ENCODE results near the gene ZNF536. TPM values are rescaled to one million over a fixed set of nuclear protein-coding genes. Genes with fewer than 3 reads are reported as not detected.
"Not testable (repeated sequence)": the region's sequence is repeated elsewhere in the genome, so short reads cannot be mapped to it uniquely, and the experiment has no call there.

ZNF536 gene
- total RNA-seq, 1 experiment from 2014 or later, result not detected

GRCh38 chr19:30464162-30464561 is 92.0 kb downstream of the ZNF536 start:
- no peak for TF ChIP-seq CTCF (conservative IDR thresholded peaks at IDR 0.05)

GRCh38 chr19:30466598-30466997 is 94.4 kb downstream of the ZNF536 start:
- H3K36me3 Mint-ChIP-seq (ENCODE audit: insufficient read depth in 1 of 3, low read depth in 3 of 3), result not testable (repeated sequence)
- WGBS (ENCODE audit: extremely low coverage, insufficient read length, low lambda C conversion rate), result no CpG with 5 or more reads among the region's 4 CpGs

More at GRCh38 chr19:30464162-30464561, 92.0 kb downstream of the ZNF536 start:
- Histone ChIP-seq H3K27me3 (ENCODE audit: insufficient read depth, low read length) (no peaks in the 10 kb centered on the region), H2BK15ac (ENCODE audit: low read depth, low read length) (no peak overlapping the region), H3T11ph (ENCODE audit: low read length) (no peak overlapping the region), H3K9ac (ENCODE audit: extremely low read depth, insufficient read length, low read length) (no peak overlapping the region), H2BK12ac (ENCODE audit: insufficient read length, low read depth, low read length) (no peak overlapping the region), H3K79me1 (ENCODE audit: insufficient read depth, low read depth, low read length, poor library complexity, severe bottlenecking) (no peaks in the 10 kb centered on the region), H3K23ac (ENCODE audit: insufficient read length, low read depth, low read length) (no peak overlapping the region), H2BK20ac (ENCODE audit: low read depth, low read length, poor library complexity, severe bottlenecking) (no peak overlapping the region), H3K14ac (ENCODE audit: insufficient read depth, low read length) (no peak overlapping the region), H2AFZ (ENCODE audit: low read length) (no peak overlapping the region), H4K5ac (ENCODE audit: insufficient read length, low read depth, low read length) (no peak overlapping the region), H4K20me1 (ENCODE audit: control insufficient read depth, insufficient read depth, insufficient read length) (no peaks in the 10 kb centered on the region), H3K56ac (ENCODE audit: insufficient read length, low read depth, low read length) (no peak overlapping the region), H2BK120ac (ENCODE audit: low read depth, low read length, poor library complexity, severe bottlenecking) (no peak overlapping the region), H3K79me2 (ENCODE audit: insufficient read depth, low read length) (no peaks in the 10 kb centered on the region), H3K4ac (ENCODE audit: low read depth, low read length) (no peak overlapping the region), H4K91ac (ENCODE audit: insufficient read length, low read depth, low read length) (no peak overlapping the region), H2BK5ac (ENCODE audit: insufficient read length, low read length) (no peak overlapping the region), H2AK5ac (ENCODE audit: insufficient read length, low read length) (no peak overlapping the region), H3K27ac (ENCODE audit: insufficient read length, low read depth, low read length) (no peak overlapping the region), H3K9me3 (ENCODE audit: control insufficient read depth, low read depth, low read length) (no peaks in the 10 kb centered on the region), H4K8ac (replicated peaks; ENCODE audit: insufficient read length, low read depth, low read length) (no peak overlapping the region), H3K4me2 (ENCODE audit: insufficient read depth, insufficient read length, low read length) (no peak overlapping the region), H3K18ac (ENCODE audit: insufficient read length, low read depth, low read length) (no peak overlapping the region), H3K4me1 (ENCODE audit: insufficient read depth, low read length) (no peaks in the 10 kb centered on the region), H3K23me2 (ENCODE audit: insufficient read length, low read depth, low read length, poor library complexity, severe bottlenecking) (no peaks in the 10 kb centered on the region)
- no peak overlapping the region for H3K4me3 Mint-ChIP-seq
- no CpG with 5 or more reads among the region's 8 CpGs for WGBS (ENCODE audit: extremely low coverage, insufficient read length, low lambda C conversion rate)
- peaks cover 0 to 3% of the 10 kb centered on the region in 2 experiments; a peak in 1 of 5 replicates for H3K9me3 Mint-ChIP-seq
- DNase-seq, result no peak
- no peaks in the 10 kb centered on the region; a peak in 2 of 7 replicates for H3K36me3 Mint-ChIP-seq (ENCODE audit: insufficient read depth in 1 of 3, low read depth in 3 of 3)
- H3K4me1 Mint-ChIP-seq, result peaks cover 0 to 4% of the 10 kb centered on the region in 2 experiments; a peak in 1 of 4 replicates
- H3K27ac Mint-ChIP-seq, result no peak overlapping the region; a peak in 1 of 7 replicates
- H3K27me3 Mint-ChIP-seq (ENCODE audit: low read depth), result peaks cover 5% of the 10 kb centered on the region; the same call in 1 of the 2 replicates

More at GRCh38 chr19:30466598-30466997, 94.4 kb downstream of the ZNF536 start:
- DNase-seq; H3K9me3 Mint-ChIP-seq; H2BK5ac ChIP-seq (ENCODE audit: insufficient read length, low read length); H3K9me3 ChIP-seq (ENCODE audit: control insufficient read depth, low read depth, low read length); H3K4me2 ChIP-seq (ENCODE audit: insufficient read depth, insufficient read length, low read length); H3K27ac ChIP-seq (ENCODE audit: insufficient read length, low read depth, low read length); H3K79me2 ChIP-seq (ENCODE audit: insufficient read depth, low read length); H3K4ac ChIP-seq (ENCODE audit: low read depth, low read length); H3K27me3 Mint-ChIP-seq (ENCODE audit: low read depth); H2AK5ac ChIP-seq (ENCODE audit: insufficient read length, low read length); H4K8ac ChIP-seq (replicated peaks; ENCODE audit: insufficient read length, low read depth, low read length); H3K27ac Mint-ChIP-seq; H3K14ac ChIP-seq (ENCODE audit: insufficient read depth, low read length); H3K23me2 ChIP-seq (ENCODE audit: insufficient read length, low read depth, low read length, poor library complexity, severe bottlenecking); H3K4me1 ChIP-seq (ENCODE audit: insufficient read depth, low read length); H3K18ac ChIP-seq (ENCODE audit: insufficient read length, low read depth, low read length); H2BK120ac ChIP-seq (ENCODE audit: low read depth, low read length, poor library complexity, severe bottlenecking); H2BK15ac ChIP-seq (ENCODE audit: low read depth, low read length); H3K4me1 Mint-ChIP-seq; H3K23ac ChIP-seq (ENCODE audit: insufficient read length, low read depth, low read length); H2BK20ac ChIP-seq (ENCODE audit: low read depth, low read length, poor library complexity, severe bottlenecking); H2AFZ ChIP-seq (ENCODE audit: low read length); H3T11ph ChIP-seq (ENCODE audit: low read length); H2BK12ac ChIP-seq (ENCODE audit: insufficient read length, low read depth, low read length); H4K91ac ChIP-seq (ENCODE audit: insufficient read length, low read depth, low read length); H3K27me3 ChIP-seq (ENCODE audit: insufficient read depth, low read length); H3K9ac ChIP-seq (ENCODE audit: extremely low read depth, insufficient read length, low read length); H4K20me1 ChIP-seq (ENCODE audit: control insufficient read depth, insufficient read depth, insufficient read length); H3K56ac ChIP-seq (ENCODE audit: insufficient read length, low read depth, low read length); H3K4me3 Mint-ChIP-seq; H4K5ac ChIP-seq (ENCODE audit: insufficient read length, low read depth, low read length); H3K79me1 ChIP-seq (ENCODE audit: insufficient read depth, low read depth, low read length, poor library complexity, severe bottlenecking): not testable (repeated sequence)

All from H9 (cell line).